Transverse colon (tissue), 3 donors: ENCODE results near the gene NCK2.

Experiments used
- POLR2A ChIP-seq: fragments of 450-650 bp; IDR thresholded peaks from one replicate; pipeline ENCODE4 v1.6.1; 2016; ENCODE audit warnings: antibody characterized with exemption, mild to moderate bottlenecking, moderate library complexity
- TF ChIP-seq, protein P1 (sequence below), 5 experiments: fragments of 200-600 bp in 3 of 5; fragments of 450-650 bp in 2 of 5; sonication (generic) in 3 of 5; IDR thresholded peaks; 1 replicate in 2 of 5; 2 replicates in 3 of 5; pipeline ENCODE4 v1.5.1; 2016 to 2017; ENCODE audit warnings: antibody characterized with exemption in 5 of 5, inconsistent platforms in 3 of 5, mild to moderate bottlenecking in 2 of 5, moderate library complexity in 1 of 5

DNA sequence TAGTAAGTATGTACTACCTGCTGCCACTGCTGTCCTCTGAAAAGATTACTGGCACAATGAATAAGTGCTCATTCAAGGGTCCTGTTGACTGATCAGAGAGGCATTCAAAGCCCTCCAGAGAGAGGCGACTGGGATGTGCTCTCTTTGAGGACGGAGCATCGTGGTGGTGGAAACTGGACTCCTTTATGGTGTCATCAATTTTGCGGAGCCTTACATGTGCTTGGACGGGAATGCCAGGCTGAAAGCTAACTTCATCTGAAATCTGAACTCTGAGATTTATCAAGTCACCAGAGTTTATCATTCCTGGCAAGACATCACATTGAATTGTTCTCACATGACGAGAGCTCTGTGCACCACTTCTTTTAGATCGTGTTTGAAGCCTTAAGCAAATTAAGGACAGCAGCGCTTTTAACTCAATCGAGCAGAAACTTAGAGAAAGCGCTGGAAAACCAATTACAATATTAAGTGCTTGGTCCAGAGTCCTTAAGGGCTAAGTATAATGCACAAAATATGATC, 138.3 kb downstream of the NCK2 start:
- no peak for TF ChIP-seq POLR2A
- TF ChIP-seq, protein P1, sequence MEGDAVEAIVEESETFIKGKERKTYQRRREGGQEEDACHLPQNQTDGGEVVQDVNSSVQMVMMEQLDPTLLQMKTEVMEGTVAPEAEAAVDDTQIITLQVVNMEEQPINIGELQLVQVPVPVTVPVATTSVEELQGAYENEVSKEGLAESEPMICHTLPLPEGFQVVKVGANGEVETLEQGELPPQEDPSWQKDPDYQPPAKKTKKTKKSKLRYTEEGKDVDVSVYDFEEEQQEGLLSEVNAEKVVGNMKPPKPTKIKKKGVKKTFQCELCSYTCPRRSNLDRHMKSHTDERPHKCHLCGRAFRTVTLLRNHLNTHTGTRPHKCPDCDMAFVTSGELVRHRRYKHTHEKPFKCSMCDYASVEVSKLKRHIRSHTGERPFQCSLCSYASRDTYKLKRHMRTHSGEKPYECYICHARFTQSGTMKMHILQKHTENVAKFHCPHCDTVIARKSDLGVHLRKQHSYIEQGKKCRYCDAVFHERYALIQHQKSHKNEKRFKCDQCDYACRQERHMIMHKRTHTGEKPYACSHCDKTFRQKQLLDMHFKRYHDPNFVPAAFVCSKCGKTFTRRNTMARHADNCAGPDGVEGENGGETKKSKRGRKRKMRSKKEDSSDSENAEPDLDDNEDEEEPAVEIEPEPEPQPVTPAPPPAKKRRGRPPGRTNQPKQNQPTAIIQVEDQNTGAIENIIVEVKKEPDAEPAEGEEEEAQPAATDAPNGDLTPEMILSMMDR (IDR thresholded peaks at IDR 0.05): no peak
